ENCODE results near the gene ST6GAL1.

Gene ST6GAL1

DNA sequence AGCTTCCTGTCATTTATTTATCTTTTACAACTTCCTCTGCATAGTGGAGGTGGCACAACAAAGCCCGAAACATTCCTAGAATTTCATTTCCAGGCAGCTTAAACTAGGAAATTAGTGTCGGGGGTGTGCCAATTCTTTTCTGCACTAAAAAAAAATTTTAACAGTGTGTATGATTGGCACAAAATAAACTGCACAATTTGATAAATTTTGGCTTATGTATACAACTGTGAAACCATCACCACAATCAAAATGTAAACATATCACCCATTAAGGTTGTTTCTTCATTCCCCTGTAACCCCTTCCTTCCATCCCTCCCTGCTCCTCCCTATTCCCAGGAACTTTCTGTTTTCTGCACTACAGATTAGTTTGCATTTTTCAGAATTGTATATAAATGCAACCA is 154.3 kb downstream of the ST6GAL1 start:
- no peak for DNase-seq

- no peak for DNase-seq
Measured at GRCh38 chr3:187085021-187085666, 154.8 kb downstream of the ST6GAL1 start.

- no peak for DNase-seq
Measured at GRCh38 chr3:187085933-187086332, 155.6 kb downstream of the ST6GAL1 start.

- DNase-seq: no peak
Measured at GRCh38 chr3:187086831-187087230, 156.5 kb downstream of the ST6GAL1 start.

DNA sequence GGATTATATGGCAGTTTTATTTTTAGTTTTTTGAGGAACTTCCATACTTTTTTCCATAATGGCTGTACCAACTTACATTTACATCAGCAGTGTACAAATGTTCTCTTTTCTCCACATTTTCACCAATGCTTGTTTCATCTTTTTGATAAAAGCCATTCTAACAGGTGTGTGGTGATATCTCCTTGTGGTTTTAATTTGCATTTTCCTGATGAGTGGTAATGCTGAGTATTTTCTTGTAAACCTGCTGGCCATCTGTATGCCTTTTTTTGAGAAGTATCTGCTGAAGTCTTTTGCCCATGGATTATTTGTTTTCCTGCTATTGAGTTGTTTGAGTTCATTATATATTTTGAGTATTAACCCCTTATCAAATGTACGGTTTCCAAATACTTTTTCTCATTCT is 158.4 kb downstream of the ST6GAL1 start:
- DNase-seq: no peak

GRCh38 chr3:187093320-187093719 is 163.0 kb downstream of the ST6GAL1 start:
- no peak for DNase-seq

GRCh38 chr3:187098923-187099512 is 168.7 kb downstream of the ST6GAL1 start:
- no peak for DNase-seq

GRCh38 chr3:187101184-187102072 is 171.1 kb downstream of the ST6GAL1 start:
- peak in 1 of 2 experiments; percentile 16 for DNase-seq

DNA sequence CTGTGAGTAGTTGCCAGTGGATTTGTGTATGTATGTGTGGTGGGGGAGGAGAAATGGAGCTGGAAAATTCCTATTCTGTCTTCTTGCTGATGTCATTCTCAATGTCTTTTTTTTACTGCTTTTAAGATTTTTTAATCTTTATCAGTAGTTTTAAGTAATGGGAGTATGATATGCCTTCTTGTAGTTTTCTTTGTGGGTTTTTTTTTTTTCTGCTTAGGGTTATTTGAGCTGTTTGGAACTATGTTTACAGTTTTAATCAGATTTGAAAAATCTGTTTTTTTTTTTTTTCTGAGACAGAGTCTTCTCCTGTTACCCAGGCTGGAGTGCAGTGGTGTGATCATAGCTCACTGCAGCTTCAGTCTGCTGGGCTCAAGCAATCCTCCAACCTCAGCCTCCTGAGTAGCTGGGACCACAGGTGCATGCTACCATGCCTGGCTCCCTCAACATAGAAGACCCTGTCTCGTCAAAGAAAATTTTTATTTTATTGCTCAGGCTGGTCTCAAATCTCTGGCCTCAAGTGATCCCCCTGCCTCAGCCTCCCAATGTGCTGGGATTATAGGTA is 171.8 kb downstream of the ST6GAL1 start:
- DNase-seq: no peak

DNA sequence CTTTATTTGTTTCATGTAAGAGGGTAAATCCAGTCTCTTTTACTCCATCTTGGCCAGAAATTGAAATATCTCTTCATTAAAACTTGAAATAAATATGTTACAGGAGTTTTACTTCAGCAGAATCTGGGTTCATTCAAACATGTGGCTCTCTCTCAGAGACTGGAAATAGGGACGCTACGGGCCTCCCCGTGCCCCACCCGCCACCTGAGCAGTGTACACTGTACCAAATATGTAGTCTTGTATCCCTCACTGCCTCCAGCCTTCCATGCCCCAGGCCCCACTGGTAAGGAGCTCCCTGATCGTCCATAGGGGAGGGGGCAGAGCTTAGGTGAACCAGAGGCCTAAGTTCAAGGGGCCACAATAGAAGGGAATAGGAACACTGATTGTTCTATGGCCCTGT is 172.9 kb downstream of the ST6GAL1 start:
- no peak for DNase-seq

- no peak for DNase-seq
Measured at GRCh38 chr3:187104342-187104741, 174.0 kb downstream of the ST6GAL1 start.

- no peak for DNase-seq
Measured at GRCh38 chr3:187104933-187105332, 174.6 kb downstream of the ST6GAL1 start.

GRCh38 chr3:187105700-187106099 is 175.4 kb downstream of the ST6GAL1 start:
- DNase-seq: no peak

DNA sequence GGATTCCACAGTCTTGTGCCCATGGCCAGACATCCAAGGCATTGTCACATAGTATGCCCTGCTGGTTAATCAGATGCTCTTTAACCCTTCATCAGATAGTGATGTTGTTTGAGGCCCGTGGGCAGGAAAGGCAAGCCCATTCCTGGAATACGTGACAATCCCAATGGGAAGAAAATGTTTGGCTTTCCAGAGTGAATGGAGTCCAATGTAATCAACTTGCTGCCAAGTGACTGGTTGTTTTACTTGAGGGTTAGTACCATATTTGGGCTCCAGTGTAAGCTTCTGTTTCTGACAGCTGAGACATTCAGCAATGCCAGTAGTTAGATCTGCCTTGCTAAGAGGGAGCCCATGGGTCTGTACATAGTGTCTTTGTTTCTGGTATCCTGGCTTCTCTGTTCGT is 177.7 kb downstream of the ST6GAL1 start:
- DNase-seq: no peak

GRCh38 chr3:187110156-187110555 is 179.8 kb downstream of the ST6GAL1 start:
- DNase-seq: no peak

GRCh38 chr3:187112934-187113793 is 182.8 kb downstream of the ST6GAL1 start:
- DNase-seq: peak; percentile 36 to 41

DNA sequence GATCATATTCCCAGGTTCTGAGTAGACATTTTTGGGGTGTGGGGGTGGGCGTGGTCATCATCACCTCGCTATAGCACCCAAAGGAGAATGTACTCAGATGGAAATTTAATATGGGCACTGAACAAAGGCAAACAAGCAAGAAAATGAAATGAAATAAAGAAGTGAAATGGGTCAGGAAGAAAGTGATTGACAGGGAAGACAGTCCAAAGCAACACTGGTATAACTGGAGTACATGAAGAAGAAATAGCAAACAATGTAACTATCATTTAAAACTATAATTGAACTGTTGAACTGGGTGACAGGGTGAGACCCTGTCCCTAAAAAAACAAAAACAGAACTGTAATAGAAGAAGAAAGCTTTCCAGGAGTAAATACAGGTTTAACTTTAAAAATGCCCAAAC is 184.2 kb downstream of the ST6GAL1 start:
- no peak for DNase-seq

DNA sequence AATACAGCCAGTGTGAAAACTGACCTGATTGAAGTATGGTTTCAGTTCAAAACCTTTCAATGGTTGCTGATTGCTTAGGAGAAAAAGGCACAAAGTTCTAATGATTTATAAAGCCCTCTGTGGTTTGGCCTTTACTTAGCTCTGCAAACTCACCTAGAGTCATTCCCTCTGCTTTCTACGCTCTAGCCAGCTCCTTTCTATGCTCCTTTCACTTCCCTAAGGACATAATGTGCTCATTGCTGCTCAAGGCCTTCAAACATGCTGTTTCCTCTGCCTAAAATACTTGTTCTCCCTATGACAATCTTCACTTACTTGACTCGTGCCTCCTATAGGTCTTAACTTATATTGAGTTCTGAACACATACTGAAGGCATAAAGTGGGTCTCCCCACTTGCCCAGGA is 190.0 kb downstream of the ST6GAL1 start:
- DNase-seq: no peak

DNA sequence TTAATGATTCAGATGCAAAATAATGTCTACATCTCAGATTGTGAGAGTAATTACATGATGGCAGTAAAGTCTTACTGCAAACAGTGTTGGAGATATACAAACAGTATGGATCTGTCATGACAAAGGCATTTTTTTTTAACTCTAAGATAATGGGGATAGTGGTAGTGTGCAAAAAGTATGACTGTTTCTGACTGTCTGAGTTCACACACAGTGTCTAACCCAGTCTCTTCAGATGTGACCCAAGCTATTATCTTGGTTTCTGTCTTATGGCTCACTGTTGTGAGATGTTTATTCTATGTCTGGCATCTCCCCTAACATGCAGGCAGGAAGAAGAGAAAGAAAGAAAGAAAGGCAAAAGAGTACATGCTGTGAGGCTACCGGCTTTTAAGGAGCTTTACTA is 191.9 kb downstream of the ST6GAL1 start:
- DNase-seq: no peak

DNA sequence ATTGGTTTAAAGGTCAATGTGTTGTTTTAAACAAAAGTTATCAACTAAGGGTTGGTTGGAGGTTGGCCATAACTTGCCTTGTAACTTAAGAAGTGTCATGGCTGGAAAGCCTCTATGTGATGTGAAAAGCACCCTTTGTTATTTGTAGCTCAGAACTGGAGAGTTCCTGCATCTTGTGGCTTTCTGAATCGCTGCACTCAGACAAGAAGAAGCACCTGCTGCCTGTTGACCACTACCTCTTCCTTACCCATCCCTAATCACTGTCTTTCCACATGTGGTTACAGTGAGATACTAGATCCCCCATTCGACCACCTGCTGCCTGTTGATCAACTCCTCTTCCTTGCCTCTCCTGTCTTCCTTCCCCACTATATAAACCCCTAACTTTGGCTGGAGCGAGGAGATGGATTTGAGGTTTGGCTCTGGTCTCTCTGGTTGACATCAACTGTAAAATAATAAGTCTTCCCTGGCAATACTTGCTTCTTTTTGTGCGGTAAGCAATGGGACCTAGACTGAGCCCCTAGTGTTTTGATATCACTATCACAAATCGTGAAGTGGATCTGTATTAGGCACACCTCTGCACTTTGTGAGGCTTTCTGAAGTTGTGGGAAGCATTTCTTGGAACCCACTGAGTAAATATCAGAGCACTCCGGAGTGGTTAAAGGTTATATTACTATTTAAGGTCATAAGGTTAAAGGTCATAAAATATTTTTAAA is 195.1 kb downstream of the ST6GAL1 start:
- DNase-seq: no peak

Measured in AML-193 (cell line).